ENCODE results near the gene ZNRF3.
A peak's percentile ranks its signal among the peaks of the same experiment; 100 is the strongest.
"Not testable (repeated sequence)": the region's sequence is repeated elsewhere in the genome, so short reads cannot be mapped to it uniquely, and the experiment has no call there.

Gene ZNRF3

GRCh38 chr22:28882878-28883656, at the start of gene ZNRF3:
Gene ZNRF3 (plus strand): TSS chr22:28883572. CDS start chr22:28883767, 195 bp downstream.
- DNase-seq = peak; percentile 88

- no peak for DNase-seq
These were observed 47.7 kb upstream of the ZNRF3 start for GRCh38 chr22:28835630-28836189.

- peak; percentile 55 for DNase-seq
These were observed 45.7 kb upstream of the ZNRF3 start for GRCh38 chr22:28837640-28838039.

- no peak for DNase-seq
These were observed 44.4 kb upstream of the ZNRF3 start for GRCh38 chr22:28838971-28839370.

- no peak for DNase-seq
These were observed 42.3 kb upstream of the ZNRF3 start for GRCh38 chr22:28841111-28841510.

GRCh38 chr22:28843633-28844032, 39.7 kb upstream of the ZNRF3 start:
- DNase-seq = no peak

GRCh38 chr22:28844277-28844676, 39.1 kb upstream of the ZNRF3 start:
- DNase-seq = not testable (repeated sequence)

- DNase-seq = no peak
These were observed 36.4 kb upstream of the ZNRF3 start for GRCh38 chr22:28846994-28847393.

- DNase-seq = peak; percentile 35
These were observed 27.8 kb upstream of the ZNRF3 start for GRCh38 chr22:28855355-28856094.

- no peak for DNase-seq
These were observed 27.3 kb upstream of the ZNRF3 start for GRCh38 chr22:28856095-28856455.

- DNase-seq = no peak
These were observed 26.1 kb upstream of the ZNRF3 start for GRCh38 chr22:28857288-28857687.

GRCh38 chr22:28864878-28865596, 18.3 kb upstream of the ZNRF3 start:
- DNase-seq = no peak

- DNase-seq = peak; percentile 43
These were observed 16.2 kb upstream of the ZNRF3 start for GRCh38 chr22:28867191-28867590.

- not testable (repeated sequence) for DNase-seq
These were observed 15.0 kb upstream of the ZNRF3 start for GRCh38 chr22:28868389-28868788.

GRCh38 chr22:28869736-28870135, 13.6 kb upstream of the ZNRF3 start:
- DNase-seq = no peak

- DNase-seq = no peak
These were observed 10.0 kb upstream of the ZNRF3 start for GRCh38 chr22:28873183-28873963.

GRCh38 chr22:28874061-28874460, 9.3 kb upstream of the ZNRF3 start:
- no peak for DNase-seq

- no peak for DNase-seq
These were observed 8.5 kb upstream of the ZNRF3 start for GRCh38 chr22:28874811-28875320.

GRCh38 chr22:28882545-28882877, 861 bp upstream of the ZNRF3 start:
- DNase-seq = no peak

GRCh38 chr22:28883657-28883916, 215 bp downstream of the ZNRF3 start:
- no peak for DNase-seq

GRCh38 chr22:28883917-28884746, 760 bp downstream of the ZNRF3 start:
- no peak for DNase-seq
